HG02840 (cell line): ENCODE results near the gene CCL7.

ENCODE experiments used
- ATAC-seq: cut with Tn5 transposase; IDR thresholded peaks from one replicate; pipeline ENCODE4 v1.9.1; 2021; ENCODE audit warnings: mild to moderate bottlenecking, moderate library complexity, moderate number of reproducible peaks; ENCODE audit not compliant: unreplicated experiment, low FRiP score

Gene CCL7

DNA sequence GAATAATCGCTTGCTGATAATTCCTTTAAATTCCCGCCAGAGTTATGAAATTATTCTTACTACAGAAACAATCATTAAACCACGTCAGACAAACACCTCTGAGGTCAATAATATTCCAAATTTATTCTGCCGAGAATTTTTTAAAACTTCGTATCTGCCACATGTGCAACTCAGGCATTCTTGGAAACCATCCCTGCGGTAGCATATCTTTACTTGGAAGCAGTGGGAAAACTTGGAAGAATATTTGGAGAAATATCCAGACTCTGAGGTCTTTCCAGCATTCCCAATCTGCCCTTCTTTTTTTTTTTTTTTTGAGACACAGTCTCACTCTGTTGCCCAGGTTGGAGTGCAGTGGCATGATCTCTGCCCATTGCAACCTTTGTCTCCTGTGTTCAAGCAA lies 13.6 kb downstream of the CCL7 start:
- ATAC-seq: no peak

DNA sequence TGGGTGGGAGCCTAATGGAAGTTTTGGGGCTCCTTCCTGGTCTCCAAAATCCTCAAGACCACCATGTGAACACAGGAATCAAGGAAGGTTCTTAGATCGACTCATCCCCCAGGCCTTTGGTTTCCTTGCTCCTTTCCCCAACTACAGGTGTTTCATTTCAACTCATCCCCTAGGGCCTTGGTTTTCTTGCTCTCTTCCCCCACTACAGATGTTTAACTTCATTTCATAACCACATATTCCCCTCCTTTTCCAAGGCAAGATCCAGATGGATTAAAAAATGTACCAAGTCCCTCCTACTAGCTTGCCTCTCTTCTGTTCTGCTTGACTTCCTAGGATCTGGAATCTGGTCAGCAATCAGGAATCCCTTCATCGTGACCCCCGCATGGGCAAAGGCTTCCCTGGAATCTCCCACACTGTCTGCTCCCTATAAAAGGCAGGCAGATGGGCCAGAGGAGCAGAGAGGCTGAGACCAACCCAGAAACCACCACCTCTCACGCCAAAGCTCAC lies 15.3 kb downstream of the CCL7 start, which contains the start of gene CCL11:
CCL11 (plus strand) TSS at position 457 of the 507 bp plus-strand sequence. CDS start 67 bp downstream, outside the sequence.
- ATAC-seq: no peak

DNA sequence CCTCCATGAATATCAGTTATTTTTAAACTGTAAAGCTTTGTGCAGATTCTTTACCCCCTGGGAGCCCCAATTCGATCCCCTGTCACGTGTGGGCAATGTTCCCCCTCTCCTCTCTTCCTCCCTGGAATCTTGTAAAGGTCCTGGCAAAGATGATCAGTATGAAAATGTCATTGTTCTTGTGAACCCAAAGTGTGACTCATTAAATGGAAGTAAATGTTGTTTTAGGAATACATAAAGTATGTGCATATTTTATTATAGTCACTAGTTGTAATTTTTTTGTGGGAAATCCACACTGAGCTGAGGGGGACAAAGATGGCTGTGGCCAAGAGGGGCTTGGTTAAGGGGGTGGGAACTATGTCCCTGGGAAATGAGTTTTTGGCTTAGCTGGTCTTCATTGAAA lies 17.9 kb downstream of the CCL7 start:
- no peak for ATAC-seq

DNA sequence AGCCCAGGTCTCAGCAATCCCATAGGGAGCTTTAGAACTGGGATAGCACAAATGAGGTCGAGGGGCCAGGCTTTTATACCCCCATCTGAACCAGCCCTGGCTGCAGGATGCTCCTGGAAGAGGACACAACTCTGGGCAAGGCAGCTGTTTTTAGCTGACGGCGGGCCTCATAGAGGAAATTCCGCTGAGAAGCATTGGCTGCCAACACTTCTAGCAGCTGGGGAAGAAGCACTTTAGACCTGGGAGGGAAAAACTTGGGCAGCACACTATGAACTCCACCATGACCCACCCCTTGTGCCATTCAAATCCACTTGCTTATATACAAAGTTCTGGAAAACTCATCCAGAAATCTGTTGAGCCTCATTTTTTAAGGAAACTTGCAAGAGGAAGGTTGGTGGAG lies 20.6 kb downstream of the CCL7 start:
- no peak for ATAC-seq

DNA sequence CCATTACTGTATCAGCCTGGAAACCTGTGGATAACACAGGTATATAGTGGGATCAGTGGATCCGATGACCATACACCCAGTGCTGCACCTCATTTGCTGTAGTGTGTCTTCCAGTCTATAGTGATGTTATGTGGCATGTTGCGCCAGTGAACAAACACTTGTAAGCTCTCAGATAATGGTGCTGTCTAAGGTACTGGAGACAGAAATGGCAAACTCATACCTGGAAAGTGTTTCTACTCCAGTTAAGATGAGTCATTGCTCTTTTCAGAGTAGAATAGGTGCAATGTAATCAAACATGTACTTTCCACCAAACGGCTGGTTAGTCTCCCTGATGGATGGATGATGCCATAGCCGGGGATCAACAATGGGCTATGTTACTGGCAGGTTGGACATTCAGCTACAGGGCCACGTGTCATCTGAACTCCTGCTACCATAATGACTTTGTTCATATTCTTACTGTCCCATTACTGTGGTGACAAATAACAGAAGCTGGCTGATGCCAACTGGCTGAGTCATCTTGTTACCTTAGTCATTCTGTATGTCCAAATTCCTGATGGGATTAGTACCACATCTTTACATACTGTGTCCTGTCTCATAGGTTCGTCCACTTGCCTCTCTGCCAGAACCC lies 21.8 kb downstream of the CCL7 start:
- no peak for ATAC-seq

DNA sequence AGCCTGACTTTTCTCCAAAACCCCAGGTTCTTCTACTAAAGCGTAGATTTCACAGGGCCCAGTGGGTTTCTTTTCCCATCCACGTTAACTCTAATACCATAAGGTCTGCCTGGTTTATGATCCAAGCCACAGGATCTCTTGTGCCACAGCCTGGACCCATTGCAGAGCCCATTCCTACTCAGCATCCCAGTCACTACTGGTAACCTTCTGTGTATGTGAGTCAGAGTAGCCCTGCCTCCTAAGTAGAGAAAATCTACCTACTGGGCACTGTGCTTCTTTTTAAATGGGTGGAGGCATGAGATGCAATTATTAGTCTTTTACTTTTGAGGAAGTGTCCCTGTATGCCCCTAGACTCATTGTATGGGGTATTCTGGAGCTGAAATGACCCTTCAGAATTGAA lies 29.0 kb downstream of the CCL7 start:
- ATAC-seq: no peak

DNA sequence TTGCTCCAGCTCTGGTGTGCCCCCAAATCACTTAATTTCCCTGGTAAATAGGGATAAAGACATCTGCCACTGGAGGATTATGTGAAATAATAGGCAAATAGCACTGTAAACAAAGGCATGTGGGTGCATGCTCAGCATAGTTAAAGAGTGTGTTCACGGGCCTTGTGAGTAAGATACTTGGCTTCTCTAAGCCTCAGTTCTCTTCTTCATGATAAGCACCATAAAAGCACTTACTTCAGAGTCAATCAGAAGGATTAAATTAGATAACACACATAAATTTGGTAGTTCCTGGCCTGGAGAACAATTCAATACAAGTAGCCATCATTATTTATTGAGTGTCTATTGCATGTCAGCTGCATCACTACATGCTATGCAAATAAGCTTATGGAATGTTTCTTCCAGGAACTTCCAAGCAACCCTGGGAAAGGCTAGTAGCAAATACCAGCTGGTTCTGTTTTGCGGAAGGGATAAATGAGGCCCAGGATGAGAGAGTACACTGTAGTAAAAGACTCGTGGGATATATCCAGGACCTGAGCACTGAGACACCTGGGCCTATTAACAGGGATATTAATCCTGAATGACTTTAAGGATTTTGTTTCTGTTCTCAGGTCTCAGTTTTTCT lies 30.0 kb downstream of the CCL7 start:
- ATAC-seq: no peak

- no peak for ATAC-seq
Measured at GRCh38 chr17:34300652-34301370, 30.8 kb downstream of the CCL7 start.

DNA sequence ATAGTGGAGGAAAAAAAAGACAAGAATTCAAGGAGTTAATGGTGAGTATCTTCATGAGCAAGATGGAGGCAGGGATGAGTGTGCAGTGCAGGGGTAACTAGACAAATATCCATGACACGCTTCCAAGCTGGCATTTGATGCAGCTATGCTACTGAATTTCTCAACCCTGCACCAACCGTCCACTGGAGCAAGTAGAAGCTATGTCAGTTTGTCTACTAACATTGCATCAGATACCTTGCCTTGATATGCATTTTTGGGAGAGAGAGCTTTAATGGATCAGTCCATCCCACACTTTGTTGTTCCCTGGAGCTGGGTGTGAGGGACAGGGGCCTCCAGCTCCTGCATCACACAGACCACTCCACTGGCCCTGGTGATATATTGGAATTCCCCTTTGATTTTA lies 32.0 kb downstream of the CCL7 start:
- no peak for ATAC-seq

DNA sequence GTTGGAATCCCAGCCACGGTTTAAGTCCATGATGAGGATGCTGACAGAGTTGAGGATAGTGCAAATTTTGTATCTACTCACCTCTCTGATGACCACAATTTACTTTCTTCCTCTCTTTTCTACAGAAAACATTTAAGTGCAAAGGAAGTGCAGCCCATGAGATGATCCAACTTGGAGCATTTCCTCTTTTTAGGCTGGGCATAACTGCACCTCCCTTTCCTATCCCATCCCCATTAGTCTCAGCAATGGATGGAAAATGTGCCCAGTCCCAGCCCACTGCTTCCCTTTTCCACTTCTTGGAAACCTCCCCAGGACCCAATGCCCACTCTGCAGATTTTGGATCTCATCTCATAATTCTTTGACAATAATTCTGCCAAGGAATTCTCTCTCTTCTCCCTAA lies 32.6 kb downstream of the CCL7 start:
- no peak for ATAC-seq

DNA sequence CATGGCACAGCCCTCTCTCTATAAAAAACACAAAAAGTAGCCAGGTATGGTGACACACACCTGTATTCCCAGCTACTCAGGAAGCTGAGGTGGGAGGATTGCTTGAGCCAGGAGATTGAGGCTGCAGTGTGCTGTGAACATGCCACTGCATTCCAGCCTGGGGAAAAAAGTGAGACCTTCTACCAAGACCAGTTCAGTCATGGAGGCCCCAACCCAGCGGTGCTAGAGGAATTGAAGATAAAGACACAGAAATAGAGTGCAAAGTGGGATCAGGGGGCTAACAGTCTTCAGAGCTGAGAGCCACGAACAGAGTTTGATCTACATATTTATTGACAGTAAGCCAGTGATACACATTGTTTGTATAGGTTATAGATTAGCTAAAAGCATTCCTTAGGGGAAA lies 33.6 kb downstream of the CCL7 start:
- no peak for ATAC-seq

DNA sequence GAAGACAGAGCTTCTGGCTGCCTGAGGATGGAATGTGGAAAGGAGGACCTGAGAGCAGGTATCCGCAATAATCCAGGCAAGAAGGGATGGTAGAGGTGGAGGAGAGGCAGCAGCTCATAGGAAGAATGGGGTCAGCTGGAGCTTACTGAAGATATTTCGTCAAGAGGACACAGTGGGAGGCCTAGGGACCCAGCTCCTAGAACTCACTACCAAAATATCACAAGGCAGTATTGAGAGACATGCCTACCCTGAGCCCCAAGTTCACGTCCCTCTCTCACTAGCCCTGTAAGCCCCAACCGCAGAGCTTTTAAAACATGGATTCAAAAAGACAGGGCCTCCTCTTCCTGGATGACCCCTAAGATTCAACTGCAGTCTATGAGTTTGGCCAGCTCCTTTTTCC lies 35.0 kb downstream of the CCL7 start:
- no peak for ATAC-seq

GRCh38 chr17:34305606-34306005 lies 35.6 kb downstream of the CCL7 start:
- no peak for ATAC-seq

GRCh38 chr17:34306466-34306865 lies 36.4 kb downstream of the CCL7 start:
- no peak for ATAC-seq

DNA sequence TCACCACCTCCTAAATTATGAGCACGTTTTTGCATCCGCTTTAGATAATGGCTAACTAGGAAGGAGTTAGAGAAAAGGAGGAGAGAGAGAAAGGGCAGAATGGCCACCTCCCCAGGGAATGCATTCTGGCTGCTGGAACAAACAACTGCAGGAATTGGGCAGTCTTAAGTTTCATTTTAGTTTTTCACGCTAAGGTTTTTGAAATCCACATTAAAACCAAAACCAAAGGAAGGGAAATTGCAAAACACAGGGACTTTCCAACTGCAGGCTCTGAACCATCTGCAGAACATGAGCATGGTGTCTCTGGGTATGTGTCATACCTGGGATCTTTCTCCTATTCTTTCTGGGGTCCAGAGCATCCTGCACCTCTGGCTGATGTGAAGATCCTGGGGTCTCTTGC lies 37.1 kb downstream of the CCL7 start:
- ATAC-seq: no peak

- no peak for ATAC-seq
Measured at GRCh38 chr17:34308371-34308770, 38.4 kb downstream of the CCL7 start.

- ATAC-seq: no peak
Measured at GRCh38 chr17:34311291-34311690, 41.3 kb downstream of the CCL7 start.

DNA sequence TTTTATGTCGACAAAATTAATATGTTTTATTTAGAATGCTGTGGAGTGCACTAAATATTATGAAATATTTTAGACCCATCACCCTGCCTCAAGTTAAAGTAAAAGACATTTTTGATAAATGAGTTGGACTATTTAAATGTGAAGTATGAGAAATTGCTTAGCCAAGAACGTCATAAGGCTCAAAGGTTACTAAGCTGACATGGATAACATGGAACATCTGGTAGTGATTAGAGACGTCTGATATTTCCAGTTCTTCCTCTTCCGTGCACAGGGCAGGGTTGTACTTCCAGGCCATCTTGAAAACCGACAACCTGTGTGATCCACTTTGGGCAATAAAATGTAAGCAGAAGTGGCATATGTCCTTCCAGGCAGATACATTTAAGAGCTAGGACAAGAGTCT lies 42.1 kb downstream of the CCL7 start:
- no peak for ATAC-seq

DNA sequence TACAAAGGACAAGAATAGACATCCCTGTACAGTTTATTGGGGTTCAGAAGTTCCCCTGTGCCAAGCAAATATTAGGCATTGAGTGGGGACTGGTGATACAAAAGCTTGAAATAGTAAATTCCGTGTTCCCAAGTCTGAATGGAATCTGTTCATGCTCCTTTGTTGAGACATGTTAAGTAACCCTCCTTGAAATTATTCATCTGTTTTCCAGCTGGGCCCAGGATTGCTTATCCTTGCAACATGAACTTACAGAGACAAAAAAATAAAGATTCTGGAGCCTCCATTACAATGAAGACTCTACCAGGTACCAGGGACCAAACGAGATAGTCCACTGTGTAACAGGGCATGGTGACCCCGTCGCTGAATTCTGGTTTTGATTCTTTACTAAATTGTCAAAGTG lies 43.1 kb downstream of the CCL7 start:
- ATAC-seq: no peak

GRCh38 chr17:34314279-34314678 lies 44.3 kb downstream of the CCL7 start:
- ATAC-seq: no peak

GRCh38 chr17:34318474-34318873 lies 48.5 kb downstream of the CCL7 start:
- no peak for ATAC-seq

GRCh38 chr17:34319039-34319483 lies 49.0 kb downstream of the CCL7 start, which contains the start of gene CCL8:
TSS of gene CCL8 (plus strand) at chr17:34319435. CDS start at chr17:34319502, 67 bp downstream.
- no peak for ATAC-seq
